Stimulated activated CD8-positive, alpha-beta memory T cell treated with anti-CD3 and anti-CD28 coated beads, Interleukin-4, amount 100 ng/mL, for 4 hours (primary cell): Measurements from ENCODE around the gene ITSN1.
"Not testable (repeated sequence)": the region's sequence is repeated elsewhere in the genome, so short reads cannot be mapped to it uniquely, and the experiment has no call there.

Source experiments
- DNase-seq, 2 donors: peaks; one replicate each; pipeline ENCODE4 v3.0.0-alpha.2; 2020; ENCODE audit warnings: low read depth in 2 of 2, low spot score in 1 of 2

Gene ITSN1

GRCh38 chr21:33857846-33858666 is 215.8 kb downstream of the ITSN1 start:
- DNase-seq, result no peak

DNA sequence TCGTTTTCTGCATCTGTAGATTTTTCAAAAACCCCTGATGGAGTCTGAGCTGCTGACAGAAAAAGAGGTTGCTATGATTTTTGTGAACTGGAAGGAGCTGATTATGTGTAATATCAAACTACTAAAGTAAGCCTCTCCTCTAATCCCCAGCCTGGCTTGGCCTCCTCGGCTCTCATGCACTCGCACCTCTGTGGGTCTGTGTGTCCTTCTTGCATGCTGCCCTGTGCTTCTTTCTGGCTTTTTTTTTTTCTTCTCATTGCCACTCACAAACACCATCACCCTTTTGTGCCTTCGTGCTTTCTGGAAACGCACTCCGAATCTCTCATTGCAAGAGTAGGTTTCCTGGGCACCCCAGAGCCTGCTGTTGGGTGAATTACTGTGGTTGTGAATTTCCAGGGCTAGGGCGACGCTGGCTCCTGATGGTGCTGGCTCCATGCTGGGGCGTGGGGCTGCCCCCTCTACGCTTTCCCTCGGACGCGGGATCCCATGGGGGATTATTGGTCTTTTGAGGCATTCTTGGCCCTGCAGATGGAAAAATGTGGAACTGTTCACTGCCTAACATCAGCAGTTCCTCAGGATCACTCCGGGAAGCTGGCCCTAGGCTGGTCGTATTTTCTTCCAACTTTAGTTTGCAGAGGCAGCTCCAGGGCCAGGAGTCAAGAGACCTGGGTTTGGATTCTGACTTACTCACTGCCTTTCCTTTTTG is 216.5 kb downstream of the ITSN1 start:
- DNase-seq, result no peak

- no peak for DNase-seq
Observed at GRCh38 chr21:33859373-33860102, 217.2 kb downstream of the ITSN1 start.

DNA sequence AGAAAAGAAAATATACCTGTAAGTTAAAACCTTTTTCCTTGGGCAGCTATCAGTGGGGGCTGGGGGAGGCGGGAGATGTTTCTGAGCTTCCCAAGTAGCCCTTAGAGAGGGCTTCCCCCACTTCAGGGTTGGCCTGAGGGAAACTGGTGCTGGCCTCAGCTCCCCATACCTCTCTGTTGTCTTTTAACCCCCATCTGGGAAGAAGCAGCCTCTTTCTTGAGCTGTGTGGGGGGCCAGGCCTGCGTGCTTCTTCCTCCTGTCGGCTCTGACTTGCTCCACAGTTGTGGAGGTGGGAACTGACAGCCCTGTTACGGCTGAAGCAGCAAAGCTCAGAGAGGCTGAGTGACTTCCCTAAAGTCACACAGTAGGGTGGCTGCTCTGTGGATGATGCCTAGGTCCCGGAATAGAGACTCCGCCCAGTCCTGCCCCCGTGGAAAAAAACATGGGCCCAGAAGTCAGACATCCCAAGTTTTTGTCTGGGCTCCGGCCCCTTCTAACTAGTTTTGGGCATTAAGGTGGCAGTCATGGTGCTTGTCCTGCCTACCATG is 218.1 kb downstream of the ITSN1 start:
- DNase-seq, result no peak

- no peak for DNase-seq
Observed at GRCh38 chr21:33861125-33861524, 218.8 kb downstream of the ITSN1 start.

DNA sequence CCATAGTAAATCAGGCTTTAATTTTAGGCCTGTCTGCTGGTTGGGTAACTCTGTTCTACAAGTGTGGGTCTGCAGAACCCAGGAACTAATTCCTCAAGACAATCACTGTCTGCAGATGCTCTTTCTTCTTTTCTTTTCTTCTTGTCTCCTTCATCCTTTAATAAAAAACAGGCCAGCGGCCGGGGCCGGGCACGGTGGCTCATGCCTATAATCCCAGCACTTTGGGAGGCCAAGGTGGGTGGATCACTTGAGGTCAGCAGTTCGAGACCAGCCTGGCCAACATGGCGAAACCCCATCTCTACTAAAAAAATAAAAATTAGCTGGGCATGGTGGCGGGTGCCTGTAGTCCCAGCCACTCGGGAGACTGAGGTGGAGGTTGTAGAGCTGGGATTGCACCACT is 220.9 kb downstream of the ITSN1 start:
- DNase-seq, result not testable (repeated sequence)

DNA sequence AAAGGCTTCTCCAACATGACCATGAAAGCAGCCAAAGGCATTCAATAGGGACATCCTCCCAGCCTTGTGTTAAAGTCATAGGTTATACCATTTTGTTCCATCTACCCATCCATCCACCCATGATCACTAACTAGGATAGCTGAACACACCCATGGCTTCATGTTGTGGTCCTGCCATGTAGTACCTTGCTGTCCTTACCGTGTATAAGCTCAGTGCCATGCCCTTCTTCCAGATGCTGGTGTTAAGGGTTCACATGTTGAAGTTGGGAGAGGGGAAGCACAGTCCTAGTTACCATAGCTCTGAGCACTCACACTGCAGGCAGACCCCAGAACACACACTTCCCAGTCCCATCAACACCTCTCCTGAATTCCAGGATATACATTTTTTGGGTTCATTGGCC is 221.8 kb downstream of the ITSN1 start:
- DNase-seq, result no peak

DNA sequence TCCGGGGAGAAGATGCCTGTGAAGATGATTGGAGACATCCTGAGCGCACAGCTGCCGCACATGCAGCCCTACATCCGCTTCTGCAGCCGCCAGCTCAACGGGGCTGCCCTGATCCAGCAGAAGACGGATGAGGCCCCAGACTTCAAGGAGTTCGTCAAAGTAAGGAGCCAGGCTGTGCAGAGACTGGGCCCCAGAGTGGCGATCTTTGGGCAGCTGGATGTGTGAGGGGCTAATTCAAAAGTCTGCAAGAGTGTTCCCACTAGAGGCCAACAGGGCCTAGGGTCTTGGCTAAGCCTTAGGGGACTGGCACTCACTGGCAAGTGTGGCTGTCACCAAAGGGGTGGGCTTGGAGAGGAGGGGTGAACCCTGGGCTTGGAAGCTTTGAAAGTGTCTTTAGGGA is 222.9 kb downstream of the ITSN1 start:
- no peak for DNase-seq

GRCh38 chr21:33865996-33866575 is 223.8 kb downstream of the ITSN1 start:
- no peak for DNase-seq

DNA sequence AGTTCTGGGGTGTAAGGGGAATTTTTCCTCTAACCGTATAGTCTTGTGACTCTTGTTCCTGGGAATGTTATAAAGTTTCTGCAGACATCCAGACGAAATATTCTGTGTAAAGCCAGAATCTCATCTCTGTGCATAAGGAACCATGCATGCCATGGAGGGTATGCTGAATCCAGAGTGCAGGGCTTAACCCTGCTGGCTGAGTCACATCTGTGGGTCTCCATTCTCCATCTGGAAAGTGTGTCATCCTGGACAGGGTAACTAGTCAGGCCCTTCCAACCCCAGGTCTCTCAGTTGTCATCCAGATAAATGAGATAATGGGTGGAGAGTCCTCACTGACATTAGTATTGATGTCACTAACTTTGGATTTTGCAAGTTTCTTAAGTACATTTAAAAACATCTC is 224.5 kb downstream of the ITSN1 start:
- DNase-seq, result no peak

- DNase-seq, result not testable (repeated sequence)
Observed at GRCh38 chr21:33867868-33868267, 225.6 kb downstream of the ITSN1 start.

- DNase-seq, result no peak
Observed at GRCh38 chr21:33869873-33870272, 227.6 kb downstream of the ITSN1 start.

DNA sequence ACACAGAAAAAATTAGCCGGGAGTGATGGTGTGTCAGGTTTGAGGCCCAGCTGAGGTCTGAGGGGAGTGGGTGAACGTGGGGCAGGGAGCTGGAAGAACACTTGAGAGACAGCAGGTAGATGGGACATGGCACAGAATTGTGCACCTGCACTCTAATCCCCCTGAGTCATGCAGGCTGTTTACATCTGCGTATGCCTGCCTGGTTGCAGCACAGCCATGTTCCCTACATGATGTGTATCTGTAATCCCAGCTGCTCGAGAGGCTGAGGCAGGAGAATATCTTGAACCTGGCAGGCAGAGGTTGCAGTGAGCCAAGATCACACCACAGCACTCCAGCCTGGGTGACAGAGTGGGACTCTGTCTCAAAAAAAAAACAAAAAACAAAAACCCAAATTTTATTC is 228.5 kb downstream of the ITSN1 start:
- DNase-seq, result no peak

GRCh38 chr21:33871171-33871570 is 228.9 kb downstream of the ITSN1 start:
- no peak for DNase-seq

GRCh38 chr21:33872881-33873515 is 230.7 kb downstream of the ITSN1 start:
- no peak for DNase-seq

DNA sequence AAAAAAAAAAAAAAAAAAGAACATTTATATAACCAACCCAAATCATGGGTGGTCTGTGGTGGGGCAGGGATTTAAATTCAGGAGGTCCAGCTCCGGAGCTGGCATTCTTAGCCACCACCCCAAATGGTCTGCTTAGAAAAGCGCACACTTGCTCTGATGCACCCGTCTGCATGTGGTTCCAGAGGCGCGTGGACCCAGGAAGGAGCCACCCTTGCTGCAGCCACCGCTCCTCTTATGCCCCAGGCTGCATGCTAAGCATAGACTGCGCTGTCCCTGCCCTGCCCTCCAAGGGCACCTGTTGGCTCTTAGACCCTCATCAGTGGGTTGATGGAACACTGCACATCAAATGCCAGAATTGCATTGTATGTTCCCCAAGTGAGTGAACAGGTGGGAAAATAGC is 231.9 kb downstream of the ITSN1 start:
- DNase-seq, result no peak

GRCh38 chr21:33875026-33875695 is 232.9 kb downstream of the ITSN1 start:
- DNase-seq, result no peak

DNA sequence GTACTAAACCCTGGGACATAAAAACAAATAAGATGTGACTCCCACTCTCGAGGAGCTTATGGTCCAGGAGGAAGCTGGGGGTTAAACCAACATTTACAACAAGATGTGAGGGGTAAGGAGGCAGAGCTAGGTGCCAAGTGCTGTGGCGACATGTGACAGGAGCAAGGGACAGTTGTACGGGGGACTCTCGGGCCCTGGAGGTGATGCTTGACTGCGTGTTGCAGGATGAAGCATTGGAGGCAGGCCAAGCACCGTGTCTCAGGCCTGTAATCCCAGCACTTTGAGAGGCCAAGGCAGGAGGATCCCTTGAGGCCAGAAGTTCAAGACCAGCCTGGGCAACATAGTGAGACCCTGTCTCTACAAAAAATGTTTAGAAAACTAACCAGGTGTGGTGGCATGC is 236.5 kb downstream of the ITSN1 start:
- no peak for DNase-seq

- DNase-seq, result no peak
Observed at GRCh38 chr21:33880626-33881025, 238.3 kb downstream of the ITSN1 start.
